GM21515 (cell line): ENCODE measurements around the gene TNIP1.

Source experiments
- ATAC-seq: cut with Tn5 transposase; IDR thresholded peaks from one replicate; pipeline ENCODE4 v1.9.1; 2021; ENCODE audit not compliant: unreplicated experiment

Gene TNIP1

GRCh38 chr5:151080613-151081430, at the start of gene TNIP1:
TSS of gene TNIP1 (minus strand) at chr5:151081034. CDS start at chr5:151065095, 15,939 bp downstream.
- peak; percentile 71 for ATAC-seq

GRCh38 chr5:151130235-151130921, 49.5 kb upstream of the TNIP1 start:
- ATAC-seq = no peak

GRCh38 chr5:151128817-151129216, 48.0 kb upstream of the TNIP1 start:
- no peak for ATAC-seq

GRCh38 chr5:151127926-151128325, 47.1 kb upstream of the TNIP1 start:
- no peak for ATAC-seq

- ATAC-seq = peak; percentile 33
These were observed 45.4 kb upstream of the TNIP1 start for GRCh38 chr5:151126199-151126645.

GRCh38 chr5:151125421-151125820, 44.6 kb upstream of the TNIP1 start:
- ATAC-seq = no peak

- ATAC-seq = peak; percentile 85
These were observed 43.3 kb upstream of the TNIP1 start for GRCh38 chr5:151123897-151124751.

GRCh38 chr5:151122828-151123227, 42.0 kb upstream of the TNIP1 start:
- ATAC-seq = no peak

- no peak for ATAC-seq
These were observed 40.8 kb upstream of the TNIP1 start for GRCh38 chr5:151121665-151122064.

- ATAC-seq = no peak
These were observed 40.3 kb upstream of the TNIP1 start for GRCh38 chr5:151121095-151121494.

- ATAC-seq = no peak
These were observed 38.2 kb upstream of the TNIP1 start for GRCh38 chr5:151118913-151119575.

GRCh38 chr5:151115272-151115905, 34.6 kb upstream of the TNIP1 start:
- no peak for ATAC-seq

GRCh38 chr5:151113651-151114050, 32.8 kb upstream of the TNIP1 start:
- no peak for ATAC-seq

GRCh38 chr5:151110992-151111391, 30.2 kb upstream of the TNIP1 start:
- peak; percentile 35 for ATAC-seq

GRCh38 chr5:151110122-151110681, 29.4 kb upstream of the TNIP1 start:
- no peak for ATAC-seq

GRCh38 chr5:151108566-151108965, 27.7 kb upstream of the TNIP1 start:
- ATAC-seq = no peak

GRCh38 chr5:151107738-151108520, 27.1 kb upstream of the TNIP1 start:
- ATAC-seq = no peak

- ATAC-seq = no peak
These were observed 26.2 kb upstream of the TNIP1 start for GRCh38 chr5:151107084-151107483.

- ATAC-seq = no peak
These were observed 25.7 kb upstream of the TNIP1 start for GRCh38 chr5:151106509-151106908.
